ENCODE results near the gene EPB41L4A.

Gene EPB41L4A

DNA sequence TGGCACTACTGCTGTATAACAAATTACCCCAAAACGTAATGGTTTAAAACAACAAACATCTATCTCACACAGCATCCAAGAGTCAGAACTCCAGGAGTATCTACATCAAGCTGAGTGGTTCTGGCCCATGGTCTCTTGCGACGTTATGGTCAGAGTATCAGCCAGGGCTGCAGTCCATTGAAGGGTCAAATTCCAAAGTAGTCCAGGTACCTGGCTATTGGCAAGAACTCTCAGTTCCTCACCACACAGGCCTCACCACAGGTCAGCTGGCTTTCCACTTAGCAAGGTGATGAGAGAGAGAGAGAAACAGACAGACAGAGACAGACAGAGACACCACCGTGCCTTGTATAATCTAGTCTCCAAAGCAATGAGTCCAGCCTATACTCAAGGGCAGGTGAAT lies 22.6 kb downstream of the EPB41L4A start:
- TF ChIP-seq TEAD4 (IDR thresholded peaks at IDR 0.05): no peak
- TF ChIP-seq, protein P1, sequence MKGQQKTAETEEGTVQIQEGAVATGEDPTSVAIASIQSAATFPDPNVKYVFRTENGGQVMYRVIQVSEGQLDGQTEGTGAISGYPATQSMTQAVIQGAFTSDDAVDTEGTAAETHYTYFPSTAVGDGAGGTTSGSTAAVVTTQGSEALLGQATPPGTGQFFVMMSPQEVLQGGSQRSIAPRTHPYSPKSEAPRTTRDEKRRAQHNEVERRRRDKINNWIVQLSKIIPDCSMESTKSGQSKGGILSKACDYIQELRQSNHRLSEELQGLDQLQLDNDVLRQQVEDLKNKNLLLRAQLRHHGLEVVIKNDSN (IDR thresholded peaks at IDR 0.05): no peak
- TF ChIP-seq, protein P2, sequence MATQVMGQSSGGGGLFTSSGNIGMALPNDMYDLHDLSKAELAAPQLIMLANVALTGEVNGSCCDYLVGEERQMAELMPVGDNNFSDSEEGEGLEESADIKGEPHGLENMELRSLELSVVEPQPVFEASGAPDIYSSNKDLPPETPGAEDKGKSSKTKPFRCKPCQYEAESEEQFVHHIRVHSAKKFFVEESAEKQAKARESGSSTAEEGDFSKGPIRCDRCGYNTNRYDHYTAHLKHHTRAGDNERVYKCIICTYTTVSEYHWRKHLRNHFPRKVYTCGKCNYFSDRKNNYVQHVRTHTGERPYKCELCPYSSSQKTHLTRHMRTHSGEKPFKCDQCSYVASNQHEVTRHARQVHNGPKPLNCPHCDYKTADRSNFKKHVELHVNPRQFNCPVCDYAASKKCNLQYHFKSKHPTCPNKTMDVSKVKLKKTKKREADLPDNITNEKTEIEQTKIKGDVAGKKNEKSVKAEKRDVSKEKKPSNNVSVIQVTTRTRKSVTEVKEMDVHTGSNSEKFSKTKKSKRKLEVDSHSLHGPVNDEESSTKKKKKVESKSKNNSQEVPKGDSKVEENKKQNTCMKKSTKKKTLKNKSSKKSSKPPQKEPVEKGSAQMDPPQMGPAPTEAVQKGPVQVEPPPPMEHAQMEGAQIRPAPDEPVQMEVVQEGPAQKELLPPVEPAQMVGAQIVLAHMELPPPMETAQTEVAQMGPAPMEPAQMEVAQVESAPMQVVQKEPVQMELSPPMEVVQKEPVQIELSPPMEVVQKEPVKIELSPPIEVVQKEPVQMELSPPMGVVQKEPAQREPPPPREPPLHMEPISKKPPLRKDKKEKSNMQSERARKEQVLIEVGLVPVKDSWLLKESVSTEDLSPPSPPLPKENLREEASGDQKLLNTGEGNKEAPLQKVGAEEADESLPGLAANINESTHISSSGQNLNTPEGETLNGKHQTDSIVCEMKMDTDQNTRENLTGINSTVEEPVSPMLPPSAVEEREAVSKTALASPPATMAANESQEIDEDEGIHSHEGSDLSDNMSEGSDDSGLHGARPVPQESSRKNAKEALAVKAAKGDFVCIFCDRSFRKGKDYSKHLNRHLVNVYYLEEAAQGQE (IDR thresholded peaks at IDR 0.05; ENCODE audit: low read depth): no peak
- no peak for TF ChIP-seq NFIC (IDR thresholded peaks at IDR 0.05)
- TF ChIP-seq FOXM1 (IDR thresholded peaks at IDR 0.05; ENCODE audit: borderline replicate concordance, low read depth): no peak
- TF ChIP-seq, protein P3, sequence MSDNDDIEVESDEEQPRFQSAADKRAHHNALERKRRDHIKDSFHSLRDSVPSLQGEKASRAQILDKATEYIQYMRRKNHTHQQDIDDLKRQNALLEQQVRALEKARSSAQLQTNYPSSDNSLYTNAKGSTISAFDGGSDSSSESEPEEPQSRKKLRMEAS (IDR thresholded peaks at IDR 0.05): no peak

DNA sequence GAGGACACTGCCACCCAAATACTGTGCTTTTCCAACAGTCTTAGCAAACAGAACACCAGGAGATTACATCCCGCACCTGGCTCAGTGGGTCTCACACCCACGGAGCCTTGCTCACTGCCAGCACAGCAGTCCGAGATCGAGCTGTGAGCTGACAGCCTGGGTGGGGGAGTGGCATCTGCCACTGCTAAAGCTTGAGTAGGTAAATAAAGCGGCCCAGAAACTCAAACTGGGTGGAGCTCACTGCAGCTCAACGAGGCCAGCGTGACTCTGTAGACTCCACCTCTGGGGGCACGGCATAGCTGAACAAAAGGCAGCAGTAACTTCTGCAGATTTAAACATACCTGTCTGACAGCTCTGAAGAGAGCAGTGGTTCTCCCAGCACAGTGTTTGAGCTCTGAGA lies 28.8 kb downstream of the EPB41L4A start:
- no peak for TF ChIP-seq TEAD4 (IDR thresholded peaks at IDR 0.05)
- no peak for TF ChIP-seq TAF1 (IDR thresholded peaks at IDR 0.05; ENCODE audit: low read depth)
- TF ChIP-seq, protein P2 (IDR thresholded peaks at IDR 0.05; ENCODE audit: low read depth): no peak
- no peak for TF ChIP-seq EGR1 (IDR thresholded peaks at IDR 0.05)
- TF ChIP-seq, protein P1 (IDR thresholded peaks at IDR 0.05): no peak
- no peak for TF ChIP-seq CREB1 (IDR thresholded peaks at IDR 0.05; ENCODE audit: low read depth)
- no peak for TF ChIP-seq ZBTB7A (IDR thresholded peaks at IDR 0.05; ENCODE audit: low read depth)
- no peak for TF ChIP-seq FOXM1 (IDR thresholded peaks at IDR 0.05; ENCODE audit: borderline replicate concordance, low read depth)
- TF ChIP-seq RAD21 (IDR thresholded peaks at IDR 0.05; ENCODE audit: low read depth): no peak
- no peak for TF ChIP-seq EP300 (IDR thresholded peaks at IDR 0.05; ENCODE audit: borderline replicate concordance)
- no peak for TF ChIP-seq TCF12 (IDR thresholded peaks at IDR 0.05; ENCODE audit: low read depth)
- TF ChIP-seq YY1 (IDR thresholded peaks at IDR 0.05; ENCODE audit: low read depth): no peak
- TF ChIP-seq NFIC (IDR thresholded peaks at IDR 0.05): no peak
- no peak for TF ChIP-seq CEBPB (IDR thresholded peaks at IDR 0.05)
- TF ChIP-seq, protein P3 (IDR thresholded peaks at IDR 0.05): no peak

DNA sequence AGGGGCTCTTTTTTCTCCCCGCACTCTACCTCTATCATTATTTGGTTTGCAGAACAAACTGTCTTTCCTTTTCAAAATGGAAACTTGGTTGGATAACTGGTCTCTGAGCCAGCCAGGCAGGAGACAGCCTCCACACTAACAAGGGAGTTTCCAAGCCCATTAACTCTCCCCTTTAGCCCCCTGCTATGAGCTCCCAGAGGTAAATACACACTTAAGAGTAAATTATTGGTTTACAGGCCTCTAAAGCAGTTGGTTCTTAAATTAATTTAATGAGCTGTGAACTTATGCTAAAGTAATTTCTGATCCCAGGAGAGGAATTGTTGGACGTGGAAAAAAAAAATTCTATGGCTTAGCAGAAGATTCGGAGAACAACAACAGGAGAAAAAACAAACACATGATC lies 30.3 kb downstream of the EPB41L4A start:
- TF ChIP-seq CREB1 (IDR thresholded peaks at IDR 0.05; ENCODE audit: low read depth) (no peak), TCF12 (IDR thresholded peaks at IDR 0.05; ENCODE audit: low read depth) (no peak), TAF1 (IDR thresholded peaks at IDR 0.05; ENCODE audit: low read depth) (no peak), RAD21 (IDR thresholded peaks at IDR 0.05; ENCODE audit: low read depth) (no peak), YY1 (IDR thresholded peaks at IDR 0.05; ENCODE audit: low read depth) (no peak), EP300 (IDR thresholded peaks at IDR 0.05; ENCODE audit: borderline replicate concordance) (no peak), EGR1 (IDR thresholded peaks at IDR 0.05) (no peak), FOXM1 (IDR thresholded peaks at IDR 0.05; ENCODE audit: borderline replicate concordance, low read depth) (no peak), NFIC (IDR thresholded peaks at IDR 0.05) (no peak), ZBTB7A (IDR thresholded peaks at IDR 0.05; ENCODE audit: low read depth) (no peak), CEBPB (IDR thresholded peaks at IDR 0.05) (no peak), TEAD4 (IDR thresholded peaks at IDR 0.05) (no peak)
- TF ChIP-seq, protein P1 (IDR thresholded peaks at IDR 0.05): no peak
- TF ChIP-seq, protein P2 (IDR thresholded peaks at IDR 0.05; ENCODE audit: low read depth): no peak
- TF ChIP-seq, protein P3 (IDR thresholded peaks at IDR 0.05): no peak

DNA sequence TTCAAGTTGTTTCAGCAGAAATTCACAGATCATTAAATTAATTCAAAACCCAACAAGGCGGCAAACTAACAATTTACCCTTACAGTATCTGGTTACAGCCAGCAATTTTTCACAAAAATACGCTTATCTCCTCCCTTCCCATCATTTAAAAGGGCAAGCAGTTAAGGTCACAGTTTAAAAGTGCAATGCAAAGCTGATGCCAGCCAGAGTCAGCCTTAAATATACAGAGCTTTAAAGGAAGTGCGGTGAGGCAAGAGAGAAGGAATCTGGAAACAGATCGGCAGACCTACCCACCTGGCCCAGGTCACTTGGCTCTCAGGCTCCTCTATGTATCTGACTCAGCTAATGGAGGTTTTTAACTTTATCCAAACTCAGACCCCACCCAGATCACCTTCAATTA lies 31.0 kb downstream of the EPB41L4A start:
- TF ChIP-seq ZBTB7A (IDR thresholded peaks at IDR 0.05; ENCODE audit: low read depth): no peak
- no peak for TF ChIP-seq YY1 (IDR thresholded peaks at IDR 0.05; ENCODE audit: low read depth)
- TF ChIP-seq, protein P3 (IDR thresholded peaks at IDR 0.05): no peak
- no peak for TF ChIP-seq TAF1 (IDR thresholded peaks at IDR 0.05; ENCODE audit: low read depth)
- TF ChIP-seq EP300 (IDR thresholded peaks at IDR 0.05; ENCODE audit: borderline replicate concordance): no peak
- no peak for TF ChIP-seq TEAD4 (IDR thresholded peaks at IDR 0.05)

Measured in Ishikawa (cell line).